Astrocyte (in vitro differentiated cells and primary cell): ENCODE data around the gene AGAP6. TPM values are rescaled to one million over a fixed set of nuclear protein-coding genes. Genes with fewer than 3 reads are reported as not detected.
"Not testable (repeated sequence)": the region's sequence is repeated elsewhere in the genome, so short reads cannot be mapped to it uniquely, and the experiment has no call there.

Source experiments
- DNase-seq: peaks from one replicate; pipeline ENCODE4 v3.0.0-alpha.2; 2010; ENCODE audit warnings: low read depth
- FAIRE-seq: peaks from 2 replicates; lab custom pipeline; 2011; peaks lifted over from hg19 to GRCh38; lab: Jason Lieb, UNC
- H2AFZ ChIP-seq: 2 replicates; pipeline ENCODE4 v1.6.0; 2012; ENCODE audit warnings: low read depth, low read length, inconsistent platforms
- H3K27ac ChIP-seq: 2 replicates; pipeline ENCODE4 v1.5.1; 2011; ENCODE audit warnings: low read depth, low read length, inconsistent platforms
- H3K27me3 ChIP-seq: 2 replicates; pipeline ENCODE4 v1.6.0; 2011; ENCODE audit warnings: low read length, inconsistent platforms; ENCODE audit not compliant: insufficient read depth
- H3K36me3 ChIP-seq: 2 replicates; pipeline ENCODE4 v1.5.1; 2011; ENCODE audit warnings: low read length, inconsistent platforms; ENCODE audit not compliant: insufficient read depth
- H3K4me1 ChIP-seq: 2 replicates; pipeline ENCODE4 v1.5.1; 2011; ENCODE audit warnings: low read length, inconsistent platforms; ENCODE audit not compliant: insufficient read depth
- H3K4me2 ChIP-seq: 2 replicates; pipeline ENCODE4 v1.6.0; 2012; ENCODE audit warnings: low read length, inconsistent platforms
- H3K4me3 ChIP-seq: 2 replicates; pipeline ENCODE4 v1.5.1; 2011; ENCODE audit warnings: low read depth, mild to moderate bottlenecking, low read length, inconsistent platforms; ENCODE audit not compliant: insufficient read depth
- H3K79me2 ChIP-seq: 2 replicates; pipeline ENCODE4 v1.6.0; 2012; ENCODE audit warnings: mild to moderate bottlenecking, low read length, inconsistent platforms; ENCODE audit not compliant: insufficient read depth
- H3K9ac ChIP-seq: 2 replicates; pipeline ENCODE4 v1.6.0; 2012; ENCODE audit warnings: mild to moderate bottlenecking, low read length, inconsistent platforms
- H3K9me3 ChIP-seq: 2 replicates; pipeline ENCODE4 v1.5.1; 2012; ENCODE audit warnings: low read depth, mild to moderate bottlenecking, low read length, inconsistent platforms; ENCODE audit not compliant: insufficient read depth
- H4K20me1 ChIP-seq: 2 replicates; pipeline ENCODE4 v1.6.0; 2012; ENCODE audit warnings: low read length, inconsistent platforms; ENCODE audit not compliant: insufficient read depth
- H3K27ac Mint-ChIP-seq: one replicate; pipeline ENCODE4 v1.8.0; 2021; ENCODE audit warnings: mild to moderate bottlenecking, mixed read lengths; ENCODE audit not compliant: unreplicated experiment
- H3K27me3 Mint-ChIP-seq: one replicate; pipeline ENCODE4 v1.8.0; 2021; ENCODE audit warnings: low read depth, mixed read lengths; ENCODE audit not compliant: unreplicated experiment
- H3K36me3 Mint-ChIP-seq: one replicate; pipeline ENCODE4 v1.8.0; 2021; ENCODE audit warnings: low read depth, mixed read lengths; ENCODE audit not compliant: unreplicated experiment
- H3K4me1 Mint-ChIP-seq: one replicate; pipeline ENCODE4 v1.8.0; 2021; ENCODE audit warnings: low read depth, mixed read lengths; ENCODE audit not compliant: unreplicated experiment
- H3K4me3 Mint-ChIP-seq: one replicate; pipeline ENCODE4 v1.8.0; 2021; ENCODE audit warnings: mild to moderate bottlenecking, moderate library complexity, mixed read lengths; ENCODE audit not compliant: unreplicated experiment
- H3K9me3 Mint-ChIP-seq: one replicate; pipeline ENCODE4 v1.8.0; 2021; ENCODE audit warnings: mild to moderate bottlenecking, mixed read lengths; ENCODE audit not compliant: unreplicated experiment
- CTCF ChIP-seq: IDR thresholded peaks from 2 replicates; pipeline ENCODE4 v1.5.1; 2011; ENCODE audit warnings: low read depth, mild to moderate bottlenecking, inconsistent platforms, low read length, moderate library complexity; ENCODE audit not compliant: insufficient read depth
- EZH2 ChIP-seq: IDR thresholded peaks from 2 replicates; pipeline ENCODE4 v1.6.1; 2012; ENCODE audit warnings: mild to moderate bottlenecking, low read length, inconsistent platforms; ENCODE audit not compliant: insufficient read depth
- total RNA-seq: library from RNA; stranded (reverse); gene quantifications from 2 replicates; pipeline ENCODE4 v1.2.1, GENCODE V29; 2021

AGAP6 gene
- total RNA-seq, 1 donor from 2014 or later = 13.7 TPM

- FAIRE-seq (no peak), DNase-seq (no peak)
- H3K27me3 Mint-ChIP-seq = peaks cover 27% of the 10 kb centered on the region
- Histone ChIP-seq H3K79me2 (no peaks in the 10 kb centered on the region), H3K27me3 (peaks cover 8% of the 10 kb centered on the region), H4K20me1 (no peaks in the 10 kb centered on the region), H3K4me2 (no peak overlapping the region), H3K4me1 (no peaks in the 10 kb centered on the region), H3K36me3 (no peaks in the 10 kb centered on the region), H2AFZ (no peak overlapping the region), H3K9me3 (no peaks in the 10 kb centered on the region), H3K4me3 (no peak overlapping the region), H3K9ac (no peak overlapping the region), H3K27ac (no peak overlapping the region)
- H3K9me3 Mint-ChIP-seq = peaks cover 4% of the 10 kb centered on the region
- H3K27ac Mint-ChIP-seq = no peak overlapping the region
- H3K4me3 Mint-ChIP-seq = no peak overlapping the region
- no peaks in the 10 kb centered on the region for H3K36me3 Mint-ChIP-seq
- H3K4me1 Mint-ChIP-seq = no peaks in the 10 kb centered on the region
- TF ChIP-seq CTCF (no peak), EZH2 (no peak)
Measured at GRCh38 chr10:50025627-50026026, 37.4 kb downstream of the AGAP6 start.

GRCh38 chr10:50027195-50027594, 39.0 kb downstream of the AGAP6 start:
- peaks cover 8% of the 10 kb centered on the region for H3K27me3 ChIP-seq
- Mint-ChIP-seq H3K4me1 (no peaks in the 10 kb centered on the region), H3K27ac (no peak overlapping the region), H3K27me3 (peaks cover 28% of the 10 kb centered on the region), H3K9me3 (peaks cover 4% of the 10 kb centered on the region), H3K4me3 (no peak overlapping the region), H3K36me3 (no peaks in the 10 kb centered on the region)
- FAIRE-seq (no peak), DNase-seq (no peak)
- H3K79me2 ChIP-seq = no peaks in the 10 kb centered on the region
- no peaks in the 10 kb centered on the region for H3K4me1 ChIP-seq
- no peaks in the 10 kb centered on the region for H3K36me3 ChIP-seq
- no peak overlapping the region for H3K27ac ChIP-seq
- H3K4me3 ChIP-seq = no peak overlapping the region
- no peak overlapping the region for H3K4me2 ChIP-seq
- H3K9me3 ChIP-seq = no peaks in the 10 kb centered on the region
- H2AFZ ChIP-seq = no peak overlapping the region
- no peak overlapping the region for H3K9ac ChIP-seq
- TF ChIP-seq CTCF (no peak), EZH2 (no peak)
- H4K20me1 ChIP-seq = no peaks in the 10 kb centered on the region

GRCh38 chr10:50033481-50033880, 45.3 kb downstream of the AGAP6 start:
- H2AFZ ChIP-seq = no peak overlapping the region
- no peaks in the 10 kb centered on the region for H3K9me3 ChIP-seq
- Mint-ChIP-seq H3K27me3 (peaks cover 13% of the 10 kb centered on the region), H3K36me3 (no peaks in the 10 kb centered on the region), H3K27ac (peak overlapping the region; percentile 88), H3K4me1 (peaks cover 11% of the 10 kb centered on the region), H3K9me3 (peaks cover 3% of the 10 kb centered on the region), H3K4me3 (no peak overlapping the region)
- H3K4me3 ChIP-seq = no peak overlapping the region
- no peaks in the 10 kb centered on the region for H3K79me2 ChIP-seq
- H3K4me1 ChIP-seq = no peaks in the 10 kb centered on the region
- TF ChIP-seq CTCF (no peak), EZH2 (no peak)
- H3K27ac ChIP-seq = no peak overlapping the region
- no peaks in the 10 kb centered on the region for H3K36me3 ChIP-seq
- DNase-seq (peak; percentile 62), FAIRE-seq (no peak)
- no peaks in the 10 kb centered on the region for H3K27me3 ChIP-seq
- H3K4me2 ChIP-seq = no peak overlapping the region
- no peak overlapping the region for H3K9ac ChIP-seq
- no peaks in the 10 kb centered on the region for H4K20me1 ChIP-seq

GRCh38 chr10:50035337-50035736, 47.1 kb downstream of the AGAP6 start:
- not testable (repeated sequence) for H3K9ac ChIP-seq, H2AFZ ChIP-seq, H3K4me3 ChIP-seq, H3K27me3 Mint-ChIP-seq, H3K9me3 ChIP-seq, H3K36me3 Mint-ChIP-seq, FAIRE-seq, H3K36me3 ChIP-seq, H3K27ac ChIP-seq, H3K4me1 ChIP-seq, H3K4me3 Mint-ChIP-seq, H3K79me2 ChIP-seq, DNase-seq, H3K9me3 Mint-ChIP-seq, H4K20me1 ChIP-seq, H3K27me3 ChIP-seq, H3K4me2 ChIP-seq
- Mint-ChIP-seq H3K27ac (peak overlapping the region; percentile 50), H3K4me1 (peaks cover 11% of the 10 kb centered on the region)
